Keratinocyte (primary cell): ENCODE results near the gene DCUN1D2. TPM values are rescaled to one million over a fixed set of nuclear protein-coding genes. Genes with fewer than 3 reads are reported as not detected.

Source experiments
- DNase-seq: peaks from one replicate; pipeline ENCODE4 v3.0.0-alpha.2; 2011; ENCODE audit warnings: low read depth, missing footprints, low spot score
- FAIRE-seq: peaks from 2 replicates; lab custom pipeline; 2011; peaks lifted over from hg19 to GRCh38; lab: Jason Lieb, UNC
- H2AFZ ChIP-seq: 2 replicates; pipeline ENCODE4 v1.6.0; 2012; ENCODE audit warnings: low read length, control low read depth, inconsistent platforms; ENCODE audit not compliant: control insufficient read depth
- H3K27ac ChIP-seq: 2 replicates; pipeline ENCODE4 v1.5.1; 2011; ENCODE audit warnings: low read length; ENCODE audit not compliant: control insufficient read depth, insufficient read depth
- H3K27me3 ChIP-seq: 3 replicates; pipeline ENCODE4 v1.6.0; 2011; ENCODE audit warnings: low read length; ENCODE audit not compliant: control insufficient read depth, insufficient read depth; ENCODE audit errors: extremely low read depth
- H3K36me3 ChIP-seq, 2 experiments: 2 replicates in 1 of 2; 3 replicates in 1 of 2; pipeline ENCODE4 v1.5.1; 2011; ENCODE audit warnings: low read length in 2 of 2, mild to moderate bottlenecking in 1 of 2; ENCODE audit not compliant: control insufficient read depth in 2 of 2, insufficient read depth in 2 of 2; ENCODE audit errors: extremely low read depth in 1 of 2
- H3K4me1 ChIP-seq: 3 replicates; pipeline ENCODE4 v1.5.1; 2011; ENCODE audit warnings: low read length; ENCODE audit not compliant: control insufficient read depth, insufficient read depth; ENCODE audit errors: extremely low read depth
- H3K4me2 ChIP-seq: 3 replicates; pipeline ENCODE4 v1.6.0; 2011; ENCODE audit warnings: low read depth, low read length; ENCODE audit not compliant: control insufficient read depth, insufficient read depth; ENCODE audit errors: extremely low read depth
- H3K4me3 ChIP-seq, 3 experiments: fragments of 200-600 bp in 1 of 3; sonication (generic) in 1 of 3; 2 replicates in 2 of 3; 3 replicates in 1 of 3; pipeline ENCODE4 v1.5.1; 2011 to 2016; ENCODE audit warnings: low read length in 3 of 3, mild to moderate bottlenecking in 3 of 3, control low read depth in 2 of 3, inconsistent platforms in 1 of 3, low read depth in 1 of 3, mixed read lengths in 1 of 3, mixed run types in 1 of 3, moderate library complexity in 1 of 3; ENCODE audit not compliant: control insufficient read depth in 2 of 3, insufficient read depth in 2 of 3; ENCODE audit errors: extremely low read depth in 1 of 3
- H3K79me2 ChIP-seq: 2 replicates; pipeline ENCODE4 v1.6.0; 2012; ENCODE audit warnings: low read length; ENCODE audit not compliant: control insufficient read depth, insufficient read depth
- H3K9ac ChIP-seq: 3 replicates; pipeline ENCODE4 v1.6.0; 2011; ENCODE audit warnings: low read length; ENCODE audit not compliant: control insufficient read depth, insufficient read depth; ENCODE audit errors: extremely low read depth
- H3K9me1 ChIP-seq: 3 replicates; pipeline ENCODE4 v1.6.0; 2011; ENCODE audit warnings: low read length; ENCODE audit not compliant: control insufficient read depth, insufficient read depth; ENCODE audit errors: extremely low read depth
- H3K9me3 ChIP-seq: 2 replicates; pipeline ENCODE4 v1.5.1; 2012; ENCODE audit warnings: low read depth, low read length; ENCODE audit not compliant: control insufficient read depth
- H4K20me1 ChIP-seq: 3 replicates; pipeline ENCODE4 v1.6.0; 2011; ENCODE audit warnings: low read length; ENCODE audit not compliant: control insufficient read depth, insufficient read depth; ENCODE audit errors: extremely low read depth
- CTCF ChIP-seq, 3 experiments: IDR thresholded peaks in 1 of 3; conservative IDR thresholded peaks in 1 of 3; optimal IDR thresholded peaks in 1 of 3; 2 replicates in 2 of 3; 3 replicates in 1 of 3; pipeline versions ENCODE3 to v1.5.1; 2011; ENCODE audit warnings: low read length in 3 of 3, mild to moderate bottlenecking in 3 of 3, moderate library complexity in 2 of 3, control low read depth in 1 of 3, inconsistent platforms in 1 of 3; ENCODE audit not compliant: insufficient read depth in 2 of 3; ENCODE audit errors: extremely low read depth in 1 of 3
- EZH2 ChIP-seq: IDR thresholded peaks from one replicate; pipeline ENCODE4 v1.6.1; 2012; ENCODE audit warnings: inconsistent platforms, mild to moderate bottlenecking, low read length, moderate library complexity
- dilution Hi-C: fragments of 300-500 bp; cut with MboI; formaldehyde crosslinking; loops from one replicate; pipeline ENCODE4 v1.7.0; 2020; ENCODE audit warnings: low sequenced_read_pairs; ENCODE audit not compliant: extremely low pct_ligation_motif_present
- polyA plus RNA-seq, 5 experiments: library from polyadenylated mRNA; depleted of rRNA in 3 of 5; stranded (reverse) in 3 of 5; stranded (forward) in 1 of 5; unstranded in 1 of 5; fragments of >200 nt; gene quantifications; 1 replicate in 1 of 5; 2 replicates in 3 of 5; 3 replicates in 1 of 5; pipeline versions ENCODE4 v1.2.1 to v1.2.3, GENCODE V29; 2011 to 2012; ENCODE audit warnings: missing spikeins in 2 of 5, low read depth in 1 of 5, low replicate concordance in 1 of 5

The DCUN1D2 gene
- polyA plus RNA-seq, 1 donor (not counting 4 experiments of a cell fraction or from before 2014, with no cell fraction given) = 9.1 TPM

GRCh38 chr13:113532156-113532806, 41.8 kb upstream of the DCUN1D2 start:
- dilution Hi-C loops = no loop called here
- H3K4me2 ChIP-seq = no peak overlapping the region
- no peak for TF ChIP-seq EZH2
- TF ChIP-seq CTCF (optimal IDR thresholded peaks at IDR 0.05 in 1 of 3, IDR thresholded peaks at IDR 0.05 in 1 of 3, conservative IDR thresholded peaks at IDR 0.05 in 1 of 3; ENCODE audit: extremely low read depth in 1 of 3, insufficient read depth in 2 of 3, low read length in 3 of 3) = no peak

GRCh38 chr13:113531041-113531873, 40.7 kb upstream of the DCUN1D2 start:
- DNase-seq (no peak), FAIRE-seq (no peak)
- H3K27me3 ChIP-seq = no peaks in the 10 kb centered on the region
- H3K4me2 ChIP-seq = no peak overlapping the region
- H2AFZ ChIP-seq = no peak overlapping the region
- H4K20me1 ChIP-seq = peaks cover 6% of the 10 kb centered on the region
- no peak overlapping the region for H3K27ac ChIP-seq
- no peak overlapping the region for H3K9ac ChIP-seq
- H3K4me1 ChIP-seq = peaks cover 20% of the 10 kb centered on the region
- TF ChIP-seq CTCF (optimal IDR thresholded peaks at IDR 0.05 in 1 of 3, IDR thresholded peaks at IDR 0.05 in 1 of 3, conservative IDR thresholded peaks at IDR 0.05 in 1 of 3; ENCODE audit: extremely low read depth in 1 of 3, insufficient read depth in 2 of 3, low read length in 3 of 3) (no peak), EZH2 (no peak)
- H3K36me3 ChIP-seq = peaks cover 13 to 35% of the 10 kb centered on the region in 2 experiments
- H3K79me2 ChIP-seq = peaks cover 3% of the 10 kb centered on the region
- H3K9me3 ChIP-seq = no peaks in the 10 kb centered on the region
- no peak overlapping the region for H3K4me3 ChIP-seq
- no peaks in the 10 kb centered on the region for H3K9me1 ChIP-seq
- dilution Hi-C loops = no loop called here

More at GRCh38 chr13:113532156-113532806, 41.8 kb upstream of the DCUN1D2 start:
- no peak for DNase-seq
- Histone ChIP-seq H3K27me3 (no peaks in the 10 kb centered on the region), H3K9me3 (no peaks in the 10 kb centered on the region), H2AFZ (no peak overlapping the region), H3K9me1 (no peaks in the 10 kb centered on the region), H3K4me1 (peaks cover 20% of the 10 kb centered on the region), H4K20me1 (peaks cover 7% of the 10 kb centered on the region), H3K79me2 (no peaks in the 10 kb centered on the region), H3K36me3 (peaks cover 16 to 41% of the 10 kb centered on the region in 2 experiments), H3K27ac (peak overlapping the region; percentile 20), H3K9ac (no peak overlapping the region), H3K4me3 (no peak overlapping the region)
- FAIRE-seq = peak; percentile 85
